ENCODE measurements around the gene PNPO. TPM values are rescaled to one million over a fixed set of nuclear protein-coding genes. Genes with fewer than 3 reads are reported as not detected.

Gene PNPO
- total and polyA plus RNA-seq, 2 of the 13 experiments (the other 11 are each of a cell fraction or from before 2014, with no cell fraction given), result 47.9 to 63.3 TPM

GRCh38 chr17:47941246-47942095 is at the start of gene PNPO (continued):
- TF ChIP-seq NFKBIZ (CRISPR knock-in tag; IDR thresholded peaks at IDR 0.05) (peak; percentile 73; the same call in 1 of the 2 replicates), ZSCAN25 (CRISPR knock-in tag; IDR thresholded peaks at IDR 0.05) (peak; percentile 59; the same call in 1 of the 2 replicates), SIX4 (CRISPR knock-in tag; IDR thresholded peaks at IDR 0.05) (no peak), KDM5B (CRISPR knock-in tag; IDR thresholded peaks at IDR 0.05; ENCODE audit: borderline replicate concordance) (peak; percentile 94), ZBTB40 (IDR thresholded peaks at IDR 0.05) (no peak), ZBTB40 (CRISPR knock-in tag; IDR thresholded peaks at IDR 0.05) (peak; percentile 88), DNMT1 (CRISPR knock-in tag; IDR thresholded peaks at IDR 0.05) (no peak), ZNF446 (CRISPR knock-in tag; IDR thresholded peaks at IDR 0.05) (no peak; the same call in 1 of the 2 replicates), KDM4B (CRISPR knock-in tag; IDR thresholded peaks at IDR 0.05) (no peak), EP300 (IDR thresholded peaks at IDR 0.05; ENCODE audit: low read depth in 2 of 2, low read length in 2 of 2) (peak in 1 of 2 experiments; percentile 36; a peak in 1 of 4 replicates), EP300 (CRISPR knock-in tag; IDR thresholded peaks at IDR 0.05; ENCODE audit: borderline replicate concordance) (no peak), CERS6 (CRISPR knock-in tag; IDR thresholded peaks at IDR 0.05) (peak; percentile 56), ATF1 (CRISPR knock-in tag; IDR thresholded peaks at IDR 0.05) (peak; percentile 89), PLSCR1 (CRISPR knock-in tag; IDR thresholded peaks at IDR 0.05; ENCODE audit: borderline replicate concordance) (no peak; the same call in 1 of the 2 replicates), ZSCAN22 (CRISPR knock-in tag; IDR thresholded peaks at IDR 0.05) (peak; percentile 89), TBX2 (CRISPR knock-in tag; IDR thresholded peaks at IDR 0.05; ENCODE audit: borderline replicate concordance) (peak; percentile 91; the same call in 1 of the 2 replicates), ISL2 (CRISPR knock-in tag; IDR thresholded peaks at IDR 0.05) (peak; percentile 43), ZNF143 (CRISPR knock-in tag; IDR thresholded peaks at IDR 0.05) (peak; percentile 61; the same call in 1 of the 2 replicates), ZNF747 (CRISPR knock-in tag; IDR thresholded peaks at IDR 0.05; ENCODE audit: borderline replicate concordance) (peak; percentile 81), ZNF724P (CRISPR knock-in tag; IDR thresholded peaks at IDR 0.05; ENCODE audit: borderline replicate concordance) (peak; percentile 90; the same call in 1 of the 2 replicates)
